ENCODE data around the gene CEP85L.

The CEP85L gene

GRCh38 chr6:118660218-118660569 lies 8.8 kb upstream of the CEP85L start:
- DNase-seq (ENCODE audit: low read depth): no peak

GRCh38 chr6:118659513-118660217 lies 8.3 kb upstream of the CEP85L start:
- no peak for DNase-seq (ENCODE audit: low read depth)

- DNase-seq (ENCODE audit: low read depth): no peak
Measured at GRCh38 chr6:118656847-118657451, 5.6 kb upstream of the CEP85L start.

- DNase-seq (ENCODE audit: low read depth): no peak
Measured at GRCh38 chr6:118652051-118652615, 742 bp upstream of the CEP85L start.

DNA sequence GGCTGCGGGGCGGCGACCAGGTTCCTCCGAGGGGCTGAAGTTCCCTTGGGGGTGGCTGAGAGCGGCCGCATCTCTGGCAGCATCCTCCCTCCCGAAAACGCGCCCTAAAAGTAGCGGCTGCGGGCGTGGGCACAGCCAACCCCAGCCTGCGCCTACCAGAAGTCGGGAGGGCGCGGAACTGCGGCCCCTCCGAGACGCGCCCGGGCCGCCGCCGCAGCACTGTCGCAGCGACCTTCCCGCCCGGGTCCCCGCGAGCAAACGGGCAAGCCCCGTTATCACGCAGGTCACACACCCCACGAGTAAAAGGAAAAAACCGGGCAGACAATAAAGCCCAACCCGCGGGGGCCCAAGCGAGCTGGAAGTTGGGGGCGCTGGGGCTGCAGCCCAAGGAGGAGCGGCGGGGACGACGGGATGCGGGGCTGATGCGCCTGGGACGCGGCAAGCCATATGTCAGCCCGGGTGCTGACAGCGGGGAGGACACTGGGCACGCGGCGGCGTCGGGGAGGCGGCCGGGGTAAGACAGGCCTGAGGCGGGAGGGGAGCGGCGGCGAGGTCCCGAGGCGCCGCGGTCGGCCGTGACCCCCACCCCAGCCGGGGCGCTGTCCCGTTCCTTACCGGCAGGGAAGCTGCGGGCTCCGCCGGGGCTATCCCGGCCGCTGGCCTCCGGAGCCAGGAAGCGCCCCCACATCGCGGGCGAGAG lies 659 bp downstream of the CEP85L start:
- no peak for DNase-seq (ENCODE audit: low read depth)

DNA sequence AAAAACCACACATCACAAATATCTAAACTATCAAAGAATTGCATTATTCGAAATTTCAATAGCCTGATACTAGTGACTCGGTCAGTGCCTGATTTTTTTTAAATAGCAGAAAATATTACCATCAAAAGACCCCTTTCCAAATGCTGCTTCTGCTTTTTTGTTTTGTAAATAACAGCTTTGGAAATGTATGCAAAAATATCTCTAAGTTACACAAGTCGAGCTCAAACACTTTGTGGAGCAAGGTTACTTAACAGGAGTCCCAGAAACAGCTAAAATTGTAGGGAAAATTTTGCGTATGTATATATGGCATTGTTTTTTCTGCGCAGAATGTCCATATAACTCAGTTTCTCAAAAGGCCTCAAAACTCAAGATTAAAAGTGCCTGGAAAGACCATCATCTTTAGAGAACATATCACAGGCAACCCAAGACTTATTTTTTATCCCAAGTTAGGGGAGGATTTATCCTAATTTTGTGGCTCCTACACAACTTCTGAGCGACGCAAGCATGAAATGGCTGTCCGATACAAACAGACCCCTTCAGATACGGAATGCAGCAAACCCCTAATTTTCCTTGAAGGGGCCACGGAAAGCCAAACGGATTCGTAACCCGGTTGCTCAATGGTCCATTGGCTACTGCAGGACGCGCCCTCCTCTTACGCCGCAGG lies 1.3 kb downstream of the CEP85L start:
- no peak for DNase-seq (ENCODE audit: low read depth)

GRCh38 chr6:118648866-118649554 lies 2.4 kb downstream of the CEP85L start:
- no peak for DNase-seq (ENCODE audit: low read depth)

GRCh38 chr6:118646977-118647376 lies 4.4 kb downstream of the CEP85L start:
- no peak for DNase-seq (ENCODE audit: low read depth)

GRCh38 chr6:118645395-118645794 lies 6.0 kb downstream of the CEP85L start:
- no peak for DNase-seq (ENCODE audit: low read depth)

DNA sequence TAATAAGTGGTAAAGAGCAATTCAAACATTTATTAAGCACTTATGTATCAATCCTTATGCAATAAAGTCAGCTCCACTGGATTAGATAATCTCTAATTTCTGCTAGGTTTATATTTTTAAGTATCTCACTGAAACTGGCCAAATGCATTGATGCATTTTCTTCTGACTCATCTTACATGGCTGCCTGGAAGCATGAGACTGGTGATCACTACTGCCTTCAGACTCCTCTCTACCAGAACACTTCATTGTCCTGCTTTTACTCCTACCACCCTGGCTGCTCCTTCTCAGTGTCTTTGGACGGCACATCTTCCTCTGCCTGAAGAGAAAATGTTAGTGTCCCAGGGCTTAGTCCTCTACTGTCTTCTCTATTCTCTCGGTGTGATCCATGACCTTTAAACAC lies 7.4 kb downstream of the CEP85L start:
- DNase-seq (ENCODE audit: low read depth): no peak

- DNase-seq (ENCODE audit: low read depth): no peak
Measured at GRCh38 chr6:118641042-118641441, 10.3 kb downstream of the CEP85L start.

- DNase-seq (ENCODE audit: low read depth): no peak
Measured at GRCh38 chr6:118639054-118639964, 12.1 kb downstream of the CEP85L start.

- no peak for DNase-seq (ENCODE audit: low read depth)
Measured at GRCh38 chr6:118638288-118638687, 13.1 kb downstream of the CEP85L start.

GRCh38 chr6:118635909-118636735 lies 15.3 kb downstream of the CEP85L start:
- DNase-seq (ENCODE audit: low read depth): no peak

- no peak for DNase-seq (ENCODE audit: low read depth)
Measured at GRCh38 chr6:118632359-118632758, 19.0 kb downstream of the CEP85L start.

- DNase-seq (ENCODE audit: low read depth): no peak
Measured at GRCh38 chr6:118630923-118631322, 20.5 kb downstream of the CEP85L start.

DNA sequence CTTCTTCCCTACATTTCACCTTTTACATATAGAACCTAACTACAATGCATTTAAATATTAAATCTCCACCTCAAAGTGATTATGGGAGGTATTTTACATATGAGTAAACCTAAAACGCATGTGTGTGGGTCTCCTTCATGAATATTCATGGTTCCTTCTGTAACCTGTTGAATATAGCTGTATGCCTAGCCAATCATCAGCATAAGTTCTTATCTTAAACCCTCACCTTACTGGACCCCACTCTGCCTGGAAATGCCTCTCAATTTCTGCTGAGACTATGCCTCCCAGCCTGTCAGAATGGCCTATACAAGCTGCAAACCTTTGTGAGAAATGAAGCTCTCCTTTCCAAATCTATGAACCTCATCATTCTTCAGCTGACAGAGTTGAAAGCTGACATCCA lies 21.3 kb downstream of the CEP85L start:
- no peak for DNase-seq (ENCODE audit: low read depth)

DNA sequence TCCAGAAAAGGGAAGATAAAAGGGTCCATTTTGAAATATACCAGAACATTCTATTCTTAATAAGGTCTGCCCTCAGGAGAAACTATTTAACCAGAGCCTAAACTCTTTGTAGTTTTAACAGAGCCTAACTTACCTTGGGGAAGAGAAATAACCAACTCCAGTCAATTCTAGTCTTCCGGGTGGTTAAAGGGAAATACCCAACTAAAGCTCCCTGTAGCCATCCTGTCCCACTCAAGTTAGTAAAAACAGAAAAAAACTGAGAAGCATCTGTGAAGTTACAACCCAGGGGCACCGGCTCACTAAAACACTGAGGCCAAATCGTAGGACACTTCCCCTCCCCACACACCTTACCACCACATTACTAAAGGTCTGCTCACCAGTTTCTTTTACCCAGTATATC lies 23.7 kb downstream of the CEP85L start:
- DNase-seq (ENCODE audit: low read depth): no peak

- DNase-seq (ENCODE audit: low read depth): no peak
Measured at GRCh38 chr6:118625833-118626232, 25.6 kb downstream of the CEP85L start.
